Fibroblast of pulmonary artery (primary cell): ENCODE measurements around the gene KCNK7.

ENCODE experiments used
- DNase-seq: peaks from one replicate; pipeline ENCODE4 v3.0.0-alpha.2; 2010; ENCODE audit warnings: low read depth
- H3K4me3 ChIP-seq: replicated peaks from 2 replicates; pipeline ENCODE4 v1.5.1; 2011; ENCODE audit warnings: low read depth, mild to moderate bottlenecking, control low read depth, low read length, moderate library complexity
- TF ChIP-seq, protein P1 (sequence below): IDR thresholded peaks from 2 replicates; pipeline ENCODE4 v1.5.1; 2011; ENCODE audit warnings: mild to moderate bottlenecking, control low read depth, low read length, inconsistent platforms; ENCODE audit errors: missing control alignments

KCNK7 gene

DNA sequence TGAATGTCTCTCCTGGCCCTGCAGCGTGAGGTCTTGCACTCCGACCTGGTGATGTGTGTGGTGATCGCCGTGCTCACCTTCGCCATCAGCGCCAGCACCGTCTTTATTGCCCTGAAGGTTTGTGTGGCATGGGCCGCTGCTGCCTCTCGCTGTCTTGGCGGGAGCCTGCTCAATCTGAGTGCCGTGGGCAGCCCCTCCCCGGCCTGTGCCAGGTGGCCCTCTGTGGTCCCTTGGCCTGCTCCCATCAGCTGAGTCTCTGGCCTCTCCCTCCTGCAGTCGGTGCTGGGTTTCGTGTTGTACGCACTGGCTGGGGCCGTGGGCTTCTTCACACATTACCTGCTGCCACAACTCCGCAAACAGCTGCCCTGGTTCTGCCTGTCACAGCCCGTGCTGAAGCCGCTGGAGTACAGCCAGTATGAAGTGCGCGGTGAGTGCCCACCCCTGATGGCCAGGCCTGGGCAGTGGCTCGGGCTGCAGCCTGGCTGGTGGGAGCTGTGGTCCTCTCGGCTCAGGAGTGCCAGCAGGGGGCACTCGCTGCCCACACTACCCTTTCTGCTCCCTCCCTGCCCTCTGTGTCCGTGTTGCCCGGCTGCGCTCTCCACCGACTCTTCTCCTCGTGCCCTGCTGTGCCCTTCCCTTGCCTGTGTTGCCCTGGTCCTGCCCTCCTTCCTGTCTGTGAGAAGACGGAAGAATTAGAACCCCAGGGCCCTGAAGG, 30.2 kb upstream of the KCNK7 start:
- TF ChIP-seq, protein P1, sequence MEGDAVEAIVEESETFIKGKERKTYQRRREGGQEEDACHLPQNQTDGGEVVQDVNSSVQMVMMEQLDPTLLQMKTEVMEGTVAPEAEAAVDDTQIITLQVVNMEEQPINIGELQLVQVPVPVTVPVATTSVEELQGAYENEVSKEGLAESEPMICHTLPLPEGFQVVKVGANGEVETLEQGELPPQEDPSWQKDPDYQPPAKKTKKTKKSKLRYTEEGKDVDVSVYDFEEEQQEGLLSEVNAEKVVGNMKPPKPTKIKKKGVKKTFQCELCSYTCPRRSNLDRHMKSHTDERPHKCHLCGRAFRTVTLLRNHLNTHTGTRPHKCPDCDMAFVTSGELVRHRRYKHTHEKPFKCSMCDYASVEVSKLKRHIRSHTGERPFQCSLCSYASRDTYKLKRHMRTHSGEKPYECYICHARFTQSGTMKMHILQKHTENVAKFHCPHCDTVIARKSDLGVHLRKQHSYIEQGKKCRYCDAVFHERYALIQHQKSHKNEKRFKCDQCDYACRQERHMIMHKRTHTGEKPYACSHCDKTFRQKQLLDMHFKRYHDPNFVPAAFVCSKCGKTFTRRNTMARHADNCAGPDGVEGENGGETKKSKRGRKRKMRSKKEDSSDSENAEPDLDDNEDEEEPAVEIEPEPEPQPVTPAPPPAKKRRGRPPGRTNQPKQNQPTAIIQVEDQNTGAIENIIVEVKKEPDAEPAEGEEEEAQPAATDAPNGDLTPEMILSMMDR = peak; percentile 50
- peak; percentile 50 for DNase-seq
- H3K4me3 ChIP-seq = no peak overlapping the region

DNA sequence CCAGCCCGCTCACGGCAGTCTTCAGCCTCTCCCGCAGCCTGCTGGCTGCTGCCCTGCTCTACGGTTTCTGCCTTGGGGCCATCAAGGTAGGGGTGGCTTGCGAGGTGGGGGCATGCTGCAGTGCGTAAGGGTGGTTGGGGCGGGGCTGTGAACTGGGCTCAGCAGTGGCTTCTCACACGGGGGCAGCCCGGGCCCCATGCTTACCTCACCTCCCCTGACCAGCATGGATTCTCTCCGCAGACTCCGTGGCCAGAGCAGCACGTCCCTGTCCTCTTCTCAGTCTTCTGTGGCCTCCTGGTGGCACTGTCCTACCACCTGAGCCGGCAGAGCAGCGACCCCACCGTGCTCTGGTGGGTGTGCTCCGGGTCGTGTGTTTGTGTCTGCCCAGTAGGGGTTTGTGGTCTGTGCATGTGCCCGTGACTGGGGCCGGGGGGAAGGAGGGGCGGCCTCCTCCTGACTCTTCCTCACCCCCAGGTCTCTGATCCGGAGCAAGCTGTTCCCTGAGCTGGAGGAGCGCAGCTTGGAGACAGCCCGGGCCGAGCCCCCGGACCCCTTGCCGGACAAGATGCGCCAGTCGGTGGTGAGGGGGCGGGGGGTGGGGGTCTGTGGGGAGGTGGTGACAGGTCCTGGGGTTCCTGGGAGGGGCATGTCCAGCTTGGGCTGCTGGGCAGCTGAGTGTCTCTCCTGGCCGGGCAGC, 29.5 kb upstream of the KCNK7 start:
- DNase-seq = no peak
- TF ChIP-seq, protein P1 = no peak
- no peak overlapping the region for H3K4me3 ChIP-seq

DNA sequence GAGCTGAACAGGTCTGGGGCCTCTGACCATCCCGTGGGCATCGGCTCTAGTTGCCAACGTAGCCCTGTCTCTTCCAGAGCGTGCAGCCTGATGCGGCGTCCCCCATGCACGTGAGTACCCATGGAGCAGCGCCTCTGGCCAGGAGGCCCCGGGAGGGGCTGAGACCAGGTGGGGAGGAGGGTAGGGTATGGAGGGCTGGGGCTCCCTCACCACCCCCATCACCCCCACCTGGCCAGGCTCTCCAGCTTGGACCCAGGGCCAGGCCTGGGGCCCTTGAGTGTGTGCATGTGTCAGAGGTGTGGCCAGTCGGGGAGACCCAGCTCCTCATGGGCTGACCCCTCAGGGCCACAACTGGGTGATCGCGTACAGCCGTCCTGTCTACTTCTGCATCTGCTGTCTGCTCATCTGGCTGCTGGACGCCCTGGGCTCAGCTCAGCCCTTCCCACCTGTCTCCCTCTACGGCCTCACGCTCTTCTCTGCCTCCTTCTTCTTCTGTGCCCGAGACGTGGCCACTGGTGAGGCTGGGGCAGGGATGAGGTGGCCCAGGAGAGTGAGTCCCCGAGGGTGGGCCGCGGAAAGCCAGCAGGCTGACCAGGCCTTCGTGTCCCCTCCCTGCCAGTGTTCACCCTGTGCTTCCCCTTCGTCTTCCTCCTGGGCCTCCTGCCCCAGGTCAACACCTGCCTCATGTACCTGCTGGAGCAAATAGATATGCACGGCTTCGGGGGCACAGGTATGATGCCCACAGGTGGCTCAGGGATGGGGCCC, 28.4 kb upstream of the KCNK7 start:
- no peak overlapping the region for H3K4me3 ChIP-seq
- TF ChIP-seq, protein P1 = no peak
- no peak for DNase-seq

DNA sequence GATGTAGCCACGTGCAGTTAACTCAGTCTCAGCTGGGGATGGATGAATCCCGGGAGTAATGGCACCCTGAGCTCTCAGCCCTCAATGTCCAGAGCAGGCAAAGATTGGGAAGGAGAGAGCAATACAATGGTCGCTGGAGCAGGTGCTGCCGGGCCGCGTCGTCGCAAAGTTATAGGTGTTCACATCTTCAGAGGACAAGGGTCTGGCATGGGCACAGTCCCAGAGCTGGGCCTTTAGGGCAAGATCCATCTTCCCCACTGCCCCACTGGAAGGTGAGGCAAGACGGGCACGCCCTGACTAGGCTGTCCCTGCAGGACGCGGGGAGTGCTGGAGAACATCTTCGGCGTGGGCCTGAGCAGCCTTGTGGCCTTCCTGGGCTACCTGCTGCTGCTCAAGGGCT, 27.6 kb upstream of the KCNK7 start:
- no peak overlapping the region for H3K4me3 ChIP-seq
- no peak for DNase-seq

DNA sequence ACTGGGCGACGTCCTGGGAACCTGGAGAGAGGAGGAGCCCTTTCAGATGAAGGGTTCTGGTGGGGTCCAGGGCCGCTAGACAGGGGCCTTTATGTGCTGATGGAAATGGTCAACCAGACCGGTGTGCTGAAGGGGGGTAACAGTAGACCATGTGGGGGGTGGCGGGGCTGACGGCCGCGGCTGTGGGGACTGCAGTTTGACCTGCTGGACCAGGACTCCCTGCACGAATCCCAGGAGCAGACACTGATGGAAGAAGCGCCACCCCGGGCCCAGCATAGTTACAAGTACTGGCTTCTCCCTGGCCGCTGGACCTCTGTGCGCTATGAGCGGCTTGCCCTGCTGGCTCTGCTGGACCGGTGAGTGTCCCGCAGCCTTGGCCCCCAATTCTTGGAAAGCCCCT, 26.4 kb upstream of the KCNK7 start:
- no peak for DNase-seq
- no peak overlapping the region for H3K4me3 ChIP-seq
- TF ChIP-seq, protein P1 = no peak

More for the DNA sequence above, 27.6 kb upstream of the KCNK7 start:
- TF ChIP-seq, protein P1 = no peak

DNA sequence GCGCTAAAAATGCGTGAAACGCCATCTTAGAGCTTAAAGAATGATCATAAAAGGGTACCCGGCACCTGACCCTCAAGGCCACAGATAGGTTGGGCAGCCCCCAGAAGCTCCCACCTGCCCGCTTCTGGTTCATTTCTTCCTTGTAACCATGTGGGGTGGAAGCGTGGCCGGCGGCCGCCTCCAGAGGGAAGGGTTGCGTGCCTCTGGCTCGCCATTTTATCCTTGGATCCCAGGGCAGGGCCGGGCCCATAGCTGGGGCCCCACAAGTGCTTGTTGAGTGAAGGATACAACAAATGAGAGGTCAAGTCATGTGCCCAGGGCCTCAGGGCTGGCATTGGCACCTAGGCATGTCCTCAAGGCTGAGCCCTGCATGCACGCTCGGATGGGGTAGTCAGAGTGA, 25.9 kb upstream of the KCNK7 start:
- TF ChIP-seq, protein P1 = no peak
- H3K4me3 ChIP-seq = no peak overlapping the region

More for the DNA sequence above, 25.9 kb upstream of the KCNK7 start:
- DNase-seq = no peak
